HepG2 (cell line): Measurements from ENCODE around the gene SLC25A33. TPM values are rescaled to one million over a fixed set of nuclear protein-coding genes. Genes with fewer than 3 reads are reported as not detected.

ENCODE experiments used
- DR1 ChIP-seq: sonication (generic); formaldehyde crosslinking; IDR thresholded peaks from 2 replicates; pipeline ENCODE4 v1.8.0; 2021; ENCODE audit warnings: mild to moderate bottlenecking, missing genetic modification reagents, inconsistent platforms
- KDM6A ChIP-seq: IDR thresholded peaks from 2 replicates; pipeline ENCODE4 v1.6.1; 2016; ENCODE audit warnings: low read depth
- MLLT10 ChIP-seq: sonication (generic); formaldehyde crosslinking; IDR thresholded peaks from 2 replicates; pipeline ENCODE4 v1.4.0; 2020; ENCODE audit warnings: missing genetic modification reagents
- MXD3 ChIP-seq: IDR thresholded peaks from 2 replicates; pipeline ENCODE4 v1.6.1; 2016; ENCODE audit warnings: mild to moderate bottlenecking, missing biosample characterization, missing genetic modification reagents
- NCOA5 ChIP-seq: sonication (generic); formaldehyde crosslinking; IDR thresholded peaks from 2 replicates; pipeline ENCODE4 v1.4.0; 2020; ENCODE audit warnings: missing genetic modification reagents
- NRL ChIP-seq: sonication (generic); formaldehyde crosslinking; IDR thresholded peaks from 2 replicates; pipeline ENCODE4 v1.5.0; 2020; ENCODE audit warnings: missing genetic modification reagents, mild to moderate bottlenecking, moderate library complexity, borderline replicate concordance
- SKI ChIP-seq: fragments of 450-650 bp; IDR thresholded peaks from one replicate; pipeline ENCODE4 v1.6.1; 2018; ENCODE audit warnings: mild to moderate bottlenecking; ENCODE audit not compliant: partially characterized antibody
- SMC3 ChIP-seq: IDR thresholded peaks from 2 replicates; pipeline ENCODE4 v1.6.1; 2011; ENCODE audit warnings: low read length, improper control_type of control experiment
- SUZ12 ChIP-seq: fragments of 150-350 bp; IDR thresholded peaks from 2 replicates; pipeline ENCODE4 v1.6.1; 2014; ENCODE audit warnings: low read depth, low read length
- ZBTB39 ChIP-seq: sonication (generic); formaldehyde crosslinking; IDR thresholded peaks from 2 replicates; pipeline ENCODE4 v1.5.0; 2020; ENCODE audit warnings: missing genetic modification reagents
- ZFP1 ChIP-seq: IDR thresholded peaks from 2 replicates; pipeline ENCODE4 v1.6.1; 2016
- ZFP36L2 ChIP-seq: sonication (generic); formaldehyde crosslinking; IDR thresholded peaks from 2 replicates; pipeline ENCODE4 v1.4.0; 2020; ENCODE audit warnings: missing genetic modification reagents
- ZNF225 ChIP-seq: sonication (generic); formaldehyde crosslinking; IDR thresholded peaks from 2 replicates; pipeline ENCODE4 v1.4.0; 2020; ENCODE audit warnings: mild to moderate bottlenecking, missing genetic modification reagents
- ZNF275 ChIP-seq: sonication (generic); formaldehyde crosslinking; IDR thresholded peaks from 2 replicates; pipeline ENCODE4 v1.8.0; 2022; ENCODE audit warnings: missing genetic modification reagents, mild to moderate bottlenecking, inconsistent platforms, borderline replicate concordance
- ZNF660 ChIP-seq: sonication (generic); formaldehyde crosslinking; IDR thresholded peaks from 2 replicates; pipeline ENCODE4 v1.5.1; 2020; ENCODE audit warnings: mild to moderate bottlenecking, low read depth, missing genetic modification reagents, borderline replicate concordance
- ZNF670 ChIP-seq: sonication (generic); formaldehyde crosslinking; IDR thresholded peaks from 2 replicates; pipeline ENCODE4 v1.8.0; 2022; ENCODE audit warnings: mild to moderate bottlenecking, missing genetic modification reagents, borderline replicate concordance
- ZNF7 ChIP-seq: IDR thresholded peaks from 2 replicates; pipeline ENCODE4 v1.6.1; 2016; ENCODE audit warnings: missing biosample characterization, missing genetic modification reagents
- ZNF773 ChIP-seq: sonication (generic); formaldehyde crosslinking; IDR thresholded peaks from 2 replicates; pipeline ENCODE4 v1.4.0; 2020; ENCODE audit warnings: missing genetic modification reagents, borderline replicate concordance
- ZSCAN21 ChIP-seq: sonication (generic); formaldehyde crosslinking; IDR thresholded peaks from 2 replicates; pipeline ENCODE4 v1.8.0; 2022; ENCODE audit warnings: mild to moderate bottlenecking, missing genetic modification reagents, moderate library complexity, borderline replicate concordance
- polyA plus RNA-seq, 8 experiments: library from polyadenylated mRNA; depleted of rRNA in 3 of 8; stranded (reverse) in 7 of 8; unstranded in 1 of 8; fragments of >200 nt; fragmentation: Illumina TruSeq in 4 of 8; extraction: Trizol in 4 of 8; gene quantifications; 2 replicates each; pipeline versions ENCODE4 v1.2.1 to v1.2.3, GENCODE V29; 2011 to 2016; ENCODE audit warnings: low read depth in 4 of 8, missing spikeins in 1 of 8, mixed read lengths in 1 of 8; ENCODE audit not compliant: insufficient read depth in 1 of 8
- total RNA-seq, 5 experiments: library from RNA; depleted of rRNA; stranded (reverse); fragments of >200 nt; fragmentation: Illumina TruSeq; extraction: Trizol; gene quantifications; 2 replicates each; pipeline ENCODE4 v1.2.3, GENCODE V29; 2016; ENCODE audit warnings: low read depth in 1 of 5
- TF ChIP-seq, protein P1 (sequence below): sonication (generic); formaldehyde crosslinking; IDR thresholded peaks from 2 replicates; pipeline ENCODE4 v1.4.0; 2020; ENCODE audit warnings: missing genetic modification reagents
- TF ChIP-seq, protein P2 (sequence below): sonication (generic); formaldehyde crosslinking; IDR thresholded peaks from 2 replicates; pipeline ENCODE4 v1.5.0; 2020; ENCODE audit warnings: mild to moderate bottlenecking, low read depth, missing genetic modification reagents, borderline replicate concordance
- TF ChIP-seq, protein P3 (sequence below): fragments of 450-650 bp; IDR thresholded peaks from 2 replicates; pipeline ENCODE4 v1.6.1; 2017

SLC25A33 gene
- total and polyA plus RNA-seq, 2 of the 13 experiments (the other 11 are each of a cell fraction or from before 2014, with no cell fraction given): 15.4 to 50.3 TPM

DNA sequence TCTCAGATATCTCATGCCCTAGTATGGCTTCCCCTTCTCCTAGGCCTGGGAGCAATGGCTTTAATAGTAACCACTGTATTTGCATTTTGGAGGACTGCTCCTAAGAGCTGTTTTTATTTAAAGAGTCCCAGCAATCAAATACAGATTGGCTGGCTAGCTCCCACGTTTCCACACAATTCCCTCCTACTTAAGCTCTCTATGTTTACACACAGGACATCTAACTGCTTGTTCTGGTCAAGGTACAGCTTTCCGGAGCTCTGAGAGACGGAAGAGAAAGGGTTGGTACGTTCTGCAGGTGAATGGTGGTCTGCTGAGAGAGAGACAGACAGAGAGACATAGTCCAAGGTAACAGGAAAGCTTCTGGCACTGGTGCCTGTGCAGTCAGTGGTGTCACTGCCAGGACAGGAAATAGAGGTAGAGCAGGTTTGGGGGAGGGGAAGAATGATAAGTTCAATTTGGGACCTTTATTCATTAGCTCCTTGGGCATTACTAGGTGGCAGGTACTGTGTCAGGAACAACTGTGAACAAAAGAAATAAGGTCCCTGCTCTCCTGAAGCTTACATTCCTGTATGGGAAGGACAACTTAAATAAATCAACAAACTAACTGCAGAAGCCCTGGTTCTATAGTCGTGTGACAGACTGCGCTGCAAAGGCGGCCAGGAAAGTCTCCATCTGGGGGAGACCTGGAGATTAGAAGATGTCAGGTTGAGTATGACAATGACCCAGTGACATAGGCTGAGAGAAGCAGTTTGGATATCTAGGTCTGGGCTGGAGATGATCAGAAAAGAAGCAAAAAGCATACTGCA is 1.2 kb upstream of the SLC25A33 start (continued):
- TF ChIP-seq, protein P1, sequence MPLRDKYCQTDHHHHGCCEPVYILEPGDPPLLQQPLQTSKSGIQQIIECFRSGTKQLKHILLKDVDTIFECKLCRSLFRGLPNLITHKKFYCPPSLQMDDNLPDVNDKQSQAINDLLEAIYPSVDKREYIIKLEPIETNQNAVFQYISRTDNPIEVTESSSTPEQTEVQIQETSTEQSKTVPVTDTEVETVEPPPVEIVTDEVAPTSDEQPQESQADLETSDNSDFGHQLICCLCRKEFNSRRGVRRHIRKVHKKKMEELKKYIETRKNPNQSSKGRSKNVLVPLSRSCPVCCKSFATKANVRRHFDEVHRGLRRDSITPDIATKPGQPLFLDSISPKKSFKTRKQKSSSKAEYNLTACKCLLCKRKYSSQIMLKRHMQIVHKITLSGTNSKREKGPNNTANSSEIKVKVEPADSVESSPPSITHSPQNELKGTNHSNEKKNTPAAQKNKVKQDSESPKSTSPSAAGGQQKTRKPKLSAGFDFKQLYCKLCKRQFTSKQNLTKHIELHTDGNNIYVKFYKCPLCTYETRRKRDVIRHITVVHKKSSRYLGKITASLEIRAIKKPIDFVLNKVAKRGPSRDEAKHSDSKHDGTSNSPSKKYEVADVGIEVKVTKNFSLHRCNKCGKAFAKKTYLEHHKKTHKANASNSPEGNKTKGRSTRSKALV (CRISPR knock-in tag): peak; percentile 19; the same call in 1 of the 2 replicates
- TF ChIP-seq KDM6A (CRISPR knock-in tag) (peak; percentile 92), ZNF275 (CRISPR knock-in tag) (no peak), ZFP1 (CRISPR knock-in tag) (peak; percentile 78; the same call in 1 of the 2 replicates), MLLT10 (CRISPR knock-in tag) (no peak), SUZ12 (no peak), ZNF670 (CRISPR knock-in tag) (no peak), ZNF7 (no peak), SKI (no peak), MXD3 (CRISPR knock-in tag) (no peak), NCOA5 (CRISPR knock-in tag) (no peak), ZBTB39 (CRISPR knock-in tag) (no peak), DR1 (CRISPR knock-in tag) (peak; percentile 62), ZSCAN21 (CRISPR knock-in tag) (no peak), ZNF225 (CRISPR knock-in tag) (no peak), ZFP36L2 (CRISPR knock-in tag) (no peak), ZNF660 (CRISPR knock-in tag) (no peak), NRL (no peak), ZNF773 (CRISPR knock-in tag) (no peak), SMC3 (no peak)
- TF ChIP-seq, protein P2, sequence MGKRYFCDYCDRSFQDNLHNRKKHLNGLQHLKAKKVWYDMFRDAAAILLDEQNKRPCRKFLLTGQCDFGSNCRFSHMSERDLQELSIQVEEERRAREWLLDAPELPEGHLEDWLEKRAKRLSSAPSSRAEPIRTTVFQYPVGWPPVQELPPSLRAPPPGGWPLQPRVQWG (CRISPR knock-in tag): no peak
- TF ChIP-seq, protein P3, sequence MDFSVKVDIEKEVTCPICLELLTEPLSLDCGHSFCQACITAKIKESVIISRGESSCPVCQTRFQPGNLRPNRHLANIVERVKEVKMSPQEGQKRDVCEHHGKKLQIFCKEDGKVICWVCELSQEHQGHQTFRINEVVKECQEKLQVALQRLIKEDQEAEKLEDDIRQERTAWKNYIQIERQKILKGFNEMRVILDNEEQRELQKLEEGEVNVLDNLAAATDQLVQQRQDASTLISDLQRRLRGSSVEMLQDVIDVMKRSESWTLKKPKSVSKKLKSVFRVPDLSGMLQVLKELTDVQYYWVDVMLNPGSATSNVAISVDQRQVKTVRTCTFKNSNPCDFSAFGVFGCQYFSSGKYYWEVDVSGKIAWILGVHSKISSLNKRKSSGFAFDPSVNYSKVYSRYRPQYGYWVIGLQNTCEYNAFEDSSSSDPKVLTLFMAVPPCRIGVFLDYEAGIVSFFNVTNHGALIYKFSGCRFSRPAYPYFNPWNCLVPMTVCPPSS: no peak
